ENCODE measurements around the gene ADAMTS1. TPM values are rescaled to one million over a fixed set of nuclear protein-coding genes. Genes with fewer than 3 reads are reported as not detected.
A peak's percentile ranks its signal among the peaks of the same experiment; 100 is the strongest.

The ADAMTS1 gene
- total and polyA plus RNA-seq, 2 of the 13 experiments (the other 11 are each of a cell fraction or from before 2014, with no cell fraction given) = 0.02 to 0.11 TPM

DNA sequence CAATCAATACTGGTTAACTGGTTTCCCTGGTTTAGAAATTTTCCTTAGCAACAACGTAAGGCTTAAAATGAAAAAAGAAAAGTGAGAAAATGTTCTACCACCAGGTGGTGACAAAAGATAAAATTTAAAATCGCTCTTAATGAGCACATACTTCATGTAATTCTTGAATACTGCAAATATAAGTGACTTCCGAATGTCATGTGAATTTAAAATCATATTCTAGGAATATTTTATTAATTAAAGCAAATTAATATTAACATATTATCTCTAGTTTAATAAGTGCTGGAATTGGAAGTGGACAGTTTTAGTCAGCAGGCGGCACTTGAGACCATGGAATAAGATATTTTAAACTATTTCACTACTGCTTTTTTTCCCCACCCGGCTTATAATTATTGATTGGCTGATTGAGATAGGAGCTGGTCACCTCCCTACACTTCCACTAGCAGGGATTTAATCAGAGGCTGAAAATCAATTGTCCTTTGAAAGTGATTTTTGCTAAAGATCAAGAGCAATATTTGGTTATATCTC lies 5.0 kb upstream of the ADAMTS1 start:
- TF ChIP-seq SMC3 (IDR thresholded peaks at IDR 0.05; ENCODE audit: low read length) (peak; percentile 36), CTCF (CRISPR knock-in tag; IDR thresholded peaks at IDR 0.05) (peak; percentile 46), STAG1 (CRISPR knock-in tag; IDR thresholded peaks at IDR 0.05) (peak; percentile 60), RFX5 (IDR thresholded peaks at IDR 0.05; ENCODE audit: low read depth, low read length) (peak; percentile 40; the same call in 1 of the 2 replicates), ZNF557 (CRISPR knock-in tag; IDR thresholded peaks at IDR 0.05) (no peak)
- TF ChIP-seq, protein P1, sequence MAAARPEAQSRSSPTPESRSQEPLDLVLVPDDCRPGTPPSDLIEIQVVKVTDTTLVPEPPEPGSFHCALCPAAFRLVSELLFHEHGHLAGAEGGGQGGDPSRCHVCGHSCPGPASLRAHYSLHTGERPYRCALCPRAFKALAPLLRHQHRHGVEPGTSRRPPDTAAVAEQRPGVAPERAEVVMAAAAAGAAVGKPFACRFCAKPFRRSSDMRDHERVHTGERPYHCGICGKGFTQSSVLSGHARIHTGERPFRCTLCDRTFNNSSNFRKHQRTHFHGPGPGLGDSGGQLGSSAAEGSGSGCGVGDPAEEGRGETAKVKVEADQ (CRISPR knock-in tag; IDR thresholded peaks at IDR 0.05; ENCODE audit: borderline replicate concordance) = no peak
- TF ChIP-seq, protein P2, sequence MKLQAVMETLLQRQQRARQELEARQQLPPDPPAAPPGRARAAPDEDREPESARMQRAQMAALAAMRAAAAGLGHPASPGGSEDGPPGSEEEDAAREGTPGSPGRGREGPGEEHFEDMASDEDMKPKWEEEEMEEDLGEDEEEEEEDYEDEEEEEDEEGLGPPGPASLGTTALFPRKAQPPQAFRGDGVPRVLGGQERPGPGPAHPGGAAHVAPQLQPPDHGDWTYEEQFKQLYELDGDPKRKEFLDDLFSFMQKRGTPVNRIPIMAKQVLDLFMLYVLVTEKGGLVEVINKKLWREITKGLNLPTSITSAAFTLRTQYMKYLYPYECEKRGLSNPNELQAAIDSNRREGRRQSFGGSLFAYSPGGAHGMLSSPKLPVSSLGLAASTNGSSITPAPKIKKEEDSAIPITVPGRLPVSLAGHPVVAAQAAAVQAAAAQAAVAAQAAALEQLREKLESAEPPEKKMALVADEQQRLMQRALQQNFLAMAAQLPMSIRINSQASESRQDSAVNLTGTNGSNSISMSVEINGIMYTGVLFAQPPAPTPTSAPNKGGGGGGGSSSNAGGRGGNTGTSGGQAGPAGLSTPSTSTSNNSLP (IDR thresholded peaks at IDR 0.05; ENCODE audit: low read depth, low read length) = 0 out of 2 replicates have a peak, but pooled peaks have one; percentile 17
- Histone ChIP-seq H3K4me3 (replicated peaks in 1 of 3; ENCODE audit: insufficient read depth in 1 of 3, low read depth in 2 of 3, low read length in 3 of 3) (no peak overlapping the region), H2AFZ (ENCODE audit: low read length) (no peak overlapping the region), H3K27ac (ENCODE audit: extremely low read length, insufficient read depth, low read length) (no peak overlapping the region), H3K79me2 (ENCODE audit: insufficient read depth, low read length) (no peaks in the 10 kb centered on the region), H3K36me3 (replicated peaks in 1 of 2; ENCODE audit: control insufficient read depth in 1 of 2, insufficient read depth in 2 of 2, low read length in 2 of 2) (no peaks in the 10 kb centered on the region), H3K9me3 (ENCODE audit: low read length) (no peaks in the 10 kb centered on the region), H3K4me1 (ENCODE audit: insufficient read depth, low read length) (0 out of 2 replicates have a peak, but pooled peaks cover 8% of the 10 kb centered on the region), H4K20me1 (ENCODE audit: insufficient read depth, low read length) (no peaks in the 10 kb centered on the region), H3K9ac (ENCODE audit: insufficient read depth, low read depth, low read length) (no peak overlapping the region), H3K27me3 (ENCODE audit: control insufficient read depth in 1 of 2, insufficient read depth in 2 of 2, low read length in 2 of 2) (peaks cover 3 to 21% of the 10 kb centered on the region in 2 experiments; a peak in 3 of 5 replicates), H3K4me2 (ENCODE audit: low read depth, low read length) (no peak overlapping the region)
- DNase-seq (ENCODE audit: low spot score) = peak; percentile 36
- BruUV-seq (replicated peaks) = no TSS peak
- in situ Hi-C loops (cut with HindIII; ENCODE audit: extremely low pct_ligation_motif_present, low pct_unique_long_range_greater_than_20kb) = no loop called here
- POLR2A ChIA-PET = no interaction called here
- FAIRE-seq = no peak
- CTCF ChIA-PET (ENCODE audit: low intra/inter-chr PET ratio, low total read pairs) = interaction anchor here (1.0 to 3.1 kb wide), 4 partner anchors 851 to 1895 kb away, joined by 4 to 35 read pairs (median 18); no protein-coding TSS in a partner anchor
- 19% methylated on average over 5 of the region's 5 CpGs for WGBS (ENCODE audit: low lambda C conversion rate)
- intact Hi-C loops (cut with micrococcal nuclease; ENCODE audit: unreplicated experiment) = loop anchor here (5.0 kb wide), 1 partner anchor 1667 kb away; no protein-coding TSS in a partner anchor
- ATAC-seq = no peak

Data from HepG2 (cell line).